NCI-H2196 (cell line): ENCODE data around the gene CCBE1.
"Not testable (repeated sequence)": the region's sequence is repeated elsewhere in the genome, so short reads cannot be mapped to it uniquely, and the experiment has no call there.

Experiments
- DNase-seq: peaks from one replicate; lab custom pipeline; 2025; ENCODE audit not compliant: unreplicated experiment; lab: John Stamatoyannopoulos, UW

CCBE1 gene

DNA sequence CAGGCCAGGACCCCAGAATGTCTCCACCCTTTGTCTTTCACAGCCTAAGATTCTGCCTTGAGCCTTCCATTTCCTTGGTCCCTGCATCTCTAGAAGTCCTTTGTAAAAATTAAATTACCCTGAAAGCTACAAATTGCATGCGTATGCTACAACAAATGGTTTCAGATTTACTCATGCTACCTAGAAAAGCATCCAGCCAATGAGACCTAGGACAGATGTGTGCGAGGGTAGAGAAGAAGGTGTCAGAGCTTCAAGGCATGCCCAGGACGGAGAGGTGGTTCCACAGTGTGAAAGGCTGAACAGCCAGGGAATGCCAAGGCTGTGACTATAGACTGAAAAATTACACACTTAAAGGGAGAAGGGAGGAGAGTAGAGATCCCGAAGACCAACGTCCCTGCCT is 40.2 kb downstream of the CCBE1 start:
- no peak for DNase-seq

- DNase-seq: no peak
Measured at GRCh38 chr18:59656373-59656887, 40.8 kb downstream of the CCBE1 start.

- DNase-seq: no peak
Measured at GRCh38 chr18:59655676-59656075, 41.5 kb downstream of the CCBE1 start.

- DNase-seq: no peak
Measured at GRCh38 chr18:59651071-59651470, 46.2 kb downstream of the CCBE1 start.

GRCh38 chr18:59650266-59650820 is 46.9 kb downstream of the CCBE1 start:
- no peak for DNase-seq

DNA sequence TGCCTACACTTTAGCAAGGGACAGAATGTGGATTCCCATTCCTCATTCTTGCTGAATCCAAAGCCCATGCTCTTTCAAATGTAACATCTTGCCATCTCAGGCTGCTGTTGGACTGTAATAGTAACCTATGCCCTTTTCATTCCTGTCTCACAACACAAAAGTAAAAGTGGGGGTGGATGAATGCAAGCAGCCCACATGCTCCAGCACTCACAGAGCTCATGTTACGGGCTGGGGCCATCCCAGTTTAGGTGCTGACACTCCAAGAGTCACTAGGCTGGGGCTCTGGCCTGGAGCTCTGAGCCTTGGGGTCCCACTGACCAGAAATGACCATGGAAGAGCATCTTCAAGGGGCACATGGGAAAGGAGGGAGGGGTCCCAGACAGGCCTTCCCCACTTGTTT is 47.6 kb downstream of the CCBE1 start:
- DNase-seq: no peak

DNA sequence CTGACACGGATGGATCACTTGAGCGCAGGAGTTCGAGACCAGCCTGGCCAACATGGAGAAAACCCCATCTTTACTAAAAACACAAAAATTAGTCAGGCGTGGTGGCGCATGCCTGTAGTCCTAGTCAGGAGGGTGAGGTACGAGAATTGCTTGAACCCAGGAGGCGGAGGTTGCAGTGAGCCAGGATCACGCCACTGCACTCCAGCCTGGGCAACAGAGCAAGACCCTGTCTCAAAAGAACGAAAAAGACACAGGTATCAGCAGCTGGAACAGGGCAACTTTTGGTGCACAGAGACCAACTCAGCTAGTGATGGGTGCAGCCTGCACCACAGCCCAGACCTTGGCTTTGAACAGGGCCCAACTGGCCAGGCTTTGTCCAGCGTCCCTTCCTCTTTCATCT is 48.8 kb downstream of the CCBE1 start:
- not testable (repeated sequence) for DNase-seq

- DNase-seq: no peak
Measured at GRCh38 chr18:59646963-59647307, 50.3 kb downstream of the CCBE1 start.

GRCh38 chr18:59646228-59646962 is 50.8 kb downstream of the CCBE1 start:
- no peak for DNase-seq

- no peak for DNase-seq
Measured at GRCh38 chr18:59643740-59644139, 53.5 kb downstream of the CCBE1 start.

DNA sequence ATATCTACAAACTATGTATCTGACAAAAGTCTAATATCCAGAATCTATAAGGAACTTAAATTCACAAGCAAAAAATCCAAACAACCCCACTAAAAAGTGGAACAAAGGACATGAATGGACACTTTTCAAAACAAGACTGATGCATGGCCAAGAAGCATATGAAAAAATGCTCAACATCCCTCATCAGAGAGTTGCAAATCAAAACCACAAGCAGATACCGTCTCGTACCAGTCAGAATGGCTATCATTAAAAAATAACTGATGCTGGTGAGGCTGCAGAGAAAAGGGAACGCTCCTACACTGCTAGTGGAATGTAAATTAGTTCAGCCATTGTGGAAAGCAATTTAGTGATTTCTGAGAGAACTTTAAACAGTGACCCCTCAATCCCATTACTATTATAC is 56.5 kb downstream of the CCBE1 start:
- DNase-seq: no peak

- no peak for DNase-seq
Measured at GRCh38 chr18:59639821-59640220, 57.4 kb downstream of the CCBE1 start.

DNA sequence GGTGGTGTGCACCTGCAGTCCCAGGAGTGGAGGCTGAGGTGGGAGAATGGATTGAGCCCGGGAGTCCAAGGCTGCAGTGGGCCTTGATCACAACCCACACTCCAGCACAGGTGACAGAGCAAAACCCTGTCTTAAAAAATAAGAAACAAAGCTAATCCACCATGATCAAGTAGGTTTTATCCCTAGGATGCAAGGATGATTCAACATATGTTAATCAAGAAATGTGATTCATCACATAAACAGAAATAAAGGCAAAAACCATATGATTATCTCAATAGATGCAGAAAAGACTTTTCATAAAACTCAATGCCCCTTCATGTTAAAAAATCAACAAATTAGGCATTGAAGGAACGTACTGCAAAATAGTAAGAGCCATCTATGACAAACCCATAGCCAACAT is 58.1 kb downstream of the CCBE1 start:
- DNase-seq: no peak

DNA sequence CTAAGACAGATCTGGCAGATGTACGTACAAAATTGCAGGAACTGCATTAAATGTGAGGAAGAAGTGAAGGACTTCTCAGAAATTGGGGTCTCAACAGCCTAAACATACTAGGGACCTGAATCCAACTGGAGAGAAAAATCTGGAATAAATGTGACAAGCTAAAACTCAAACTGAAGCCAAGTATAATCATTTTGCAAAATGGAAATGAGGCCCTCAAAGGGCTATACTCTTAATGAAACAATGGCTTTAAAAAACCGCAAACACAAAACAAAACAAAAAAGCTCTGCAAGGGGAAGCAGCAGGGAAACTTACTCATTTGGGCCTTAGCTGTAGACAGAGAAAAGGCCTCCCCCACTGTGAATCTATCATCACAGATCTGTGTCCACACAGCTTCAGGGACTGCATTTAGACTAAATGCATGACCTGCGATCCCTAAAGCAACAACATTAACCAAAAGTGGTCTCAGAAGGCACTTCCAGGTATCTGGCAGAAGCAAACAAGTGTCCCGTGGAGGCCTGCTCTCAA is 63.2 kb downstream of the CCBE1 start:
- no peak for DNase-seq

GRCh38 chr18:59633317-59633716 is 63.9 kb downstream of the CCBE1 start:
- no peak for DNase-seq

- peak; percentile 15 for DNase-seq
Measured at GRCh38 chr18:59631583-59632181, 65.5 kb downstream of the CCBE1 start.

DNA sequence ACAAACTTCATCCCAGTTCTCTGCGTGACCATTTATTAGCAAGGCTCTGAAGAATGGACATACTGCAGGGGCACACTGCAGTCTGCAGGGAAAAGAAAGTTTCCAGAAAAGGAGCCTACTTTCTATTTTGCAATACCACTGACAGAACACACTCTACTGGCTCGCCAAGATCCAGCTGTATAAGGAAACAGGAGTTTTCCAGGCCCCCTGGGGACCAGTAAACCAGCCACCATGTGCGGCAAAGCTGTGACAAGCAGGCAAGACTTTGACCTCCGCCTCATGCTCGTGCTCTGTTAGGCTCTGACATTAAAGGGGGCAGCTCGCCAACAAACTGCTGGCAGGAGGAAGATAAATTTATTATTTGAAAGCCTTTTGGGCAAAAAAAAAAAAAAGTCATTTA is 67.3 kb downstream of the CCBE1 start:
- DNase-seq: no peak

GRCh38 chr18:59628995-59629394 is 68.2 kb downstream of the CCBE1 start:
- no peak for DNase-seq

DNA sequence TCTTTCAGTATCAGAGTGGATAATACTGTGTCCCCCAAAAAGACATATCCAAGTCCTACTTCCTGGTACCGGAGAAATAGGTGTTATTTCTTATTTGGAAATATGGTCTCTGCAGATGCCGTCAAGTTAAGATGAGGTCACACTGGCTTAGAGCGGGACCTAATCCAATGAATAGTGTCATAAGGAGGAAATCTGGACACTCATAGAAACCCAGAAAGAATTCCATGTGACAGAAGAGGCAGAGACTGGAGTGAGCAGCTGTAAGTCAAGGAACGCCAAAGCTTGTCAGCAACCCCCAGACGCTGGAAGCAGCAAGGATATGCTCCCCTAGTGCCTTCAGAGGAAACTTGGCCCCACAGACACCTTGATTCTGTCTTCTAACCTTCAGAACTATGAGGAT is 69.8 kb downstream of the CCBE1 start:
- no peak for DNase-seq

- no peak for DNase-seq
Measured at GRCh38 chr18:59624369-59624765, 72.9 kb downstream of the CCBE1 start.

- DNase-seq: no peak
Measured at GRCh38 chr18:59623456-59624368, 73.5 kb downstream of the CCBE1 start.
